Heart left ventricle (tissue), 13 donors: Measurements from ENCODE around the gene ADAMTSL1.

Experiments
- POLR2A ChIP-seq, 2 donors: fragments of 450-650 bp; IDR thresholded peaks; one replicate each; pipeline ENCODE4 v1.6.1; 2017; ENCODE audit warnings: antibody characterized with exemption in 2 of 2, mild to moderate bottlenecking in 2 of 2, moderate library complexity in 2 of 2
- TF ChIP-seq, protein P1 (sequence below), 12 donors: fragments of 200-600 bp; sonication (generic) in 4 of 12; IDR thresholded peaks; one replicate each; pipeline versions ENCODE4 v1.5.0 to v1.8.0; 2018 to 2022; ENCODE audit warnings: antibody characterized with exemption in 12 of 12, mild to moderate bottlenecking in 5 of 12
- donor health status: ischemic (EF 13 %, LVEDD 7.1; RV severe dilation, severe dysfunction).
- donor health status: DM: no; HTN: yes; CAD: no.
- donor health status: DM: no; HTN: no; CAD: no.
- donor health status: ischemic (EF 25% LVEDD 6.9; RV normal size, moderate dysfunction).
- donor health status: ischemic (EF 25% LVEDD 5.7; RV mildly dilated, moderate dysfunction).
- donor health status: ischemic (EF 35%, LVEDD 5.7; RV mildly dilated, moderate dysfunction).
- donor health status: nonischemic (EF 11% LVEDD 7.7; RV severe dilation, severe dysfunction).
- donor health status: DM: yes; HTN: yes; CAD: no.
- donor health status: PGD.
- donor health status: ischemic (EF 29% LVEDD 5.4; RV normal size, mild dysfunction).
- donor health status: nonischemic (EF 23%, LVEDD 6.1; RV moderate dilation, normal function).

DNA sequence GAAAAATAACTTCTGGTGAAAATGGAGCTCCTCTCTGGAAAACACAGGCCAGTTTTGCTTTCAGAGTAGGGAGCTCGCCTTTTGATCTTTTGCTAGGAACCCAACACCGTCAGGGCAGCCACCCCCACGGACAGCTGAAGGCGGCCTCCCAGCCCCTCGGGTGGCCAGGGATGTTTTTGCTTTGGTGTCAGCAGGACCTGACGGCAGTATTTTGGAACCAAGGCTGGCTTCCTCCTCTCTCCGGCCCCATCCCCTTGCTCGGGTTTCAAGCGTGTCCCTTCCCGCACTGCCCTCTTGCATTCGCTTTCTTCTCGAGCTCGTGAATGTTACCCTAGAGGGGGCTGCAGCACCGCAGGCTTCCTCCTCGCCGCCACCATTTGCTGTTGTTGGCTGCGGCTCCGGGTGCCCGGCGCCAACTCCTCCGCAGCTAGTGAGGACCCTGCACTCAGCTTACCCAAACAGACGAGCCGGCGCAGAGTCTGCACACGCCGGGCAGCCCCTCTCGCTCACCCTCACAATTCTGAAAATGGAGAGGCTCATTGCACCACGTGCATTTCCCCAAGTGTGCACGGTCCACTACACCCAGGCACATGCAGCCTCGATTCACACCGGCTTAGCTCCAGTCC is 35.5 kb upstream of the ADAMTSL1 start:
- TF ChIP-seq, protein P1, sequence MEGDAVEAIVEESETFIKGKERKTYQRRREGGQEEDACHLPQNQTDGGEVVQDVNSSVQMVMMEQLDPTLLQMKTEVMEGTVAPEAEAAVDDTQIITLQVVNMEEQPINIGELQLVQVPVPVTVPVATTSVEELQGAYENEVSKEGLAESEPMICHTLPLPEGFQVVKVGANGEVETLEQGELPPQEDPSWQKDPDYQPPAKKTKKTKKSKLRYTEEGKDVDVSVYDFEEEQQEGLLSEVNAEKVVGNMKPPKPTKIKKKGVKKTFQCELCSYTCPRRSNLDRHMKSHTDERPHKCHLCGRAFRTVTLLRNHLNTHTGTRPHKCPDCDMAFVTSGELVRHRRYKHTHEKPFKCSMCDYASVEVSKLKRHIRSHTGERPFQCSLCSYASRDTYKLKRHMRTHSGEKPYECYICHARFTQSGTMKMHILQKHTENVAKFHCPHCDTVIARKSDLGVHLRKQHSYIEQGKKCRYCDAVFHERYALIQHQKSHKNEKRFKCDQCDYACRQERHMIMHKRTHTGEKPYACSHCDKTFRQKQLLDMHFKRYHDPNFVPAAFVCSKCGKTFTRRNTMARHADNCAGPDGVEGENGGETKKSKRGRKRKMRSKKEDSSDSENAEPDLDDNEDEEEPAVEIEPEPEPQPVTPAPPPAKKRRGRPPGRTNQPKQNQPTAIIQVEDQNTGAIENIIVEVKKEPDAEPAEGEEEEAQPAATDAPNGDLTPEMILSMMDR (IDR thresholded peaks at IDR 0.05): peak in 8 of 12 donors; percentile 16 to 64 (median 36)
- TF ChIP-seq POLR2A (IDR thresholded peaks at IDR 0.05): no peak
